HG03342 (cell line): Measurements from ENCODE around the gene RNF144B.
"Not testable (repeated sequence)": the region's sequence is repeated elsewhere in the genome, so short reads cannot be mapped to it uniquely, and the experiment has no call there.

ENCODE experiments used
- ATAC-seq: cut with Tn5 transposase; IDR thresholded peaks from one replicate; pipeline ENCODE4 v1.9.1; 2021; ENCODE audit warnings: mild to moderate bottlenecking, moderate library complexity; ENCODE audit not compliant: unreplicated experiment

The RNF144B gene

GRCh38 chr6:18387061-18387721 lies at the start of gene RNF144B:
RNF144B (plus strand) TSS chr6:18387350; CDS start chr6:18399535, 12,185 bp downstream.
- peak; percentile 76 for ATAC-seq

GRCh38 chr6:18339599-18339998 lies 47.6 kb upstream of the RNF144B start:
- no peak for ATAC-seq

GRCh38 chr6:18340781-18341551 lies 46.2 kb upstream of the RNF144B start:
- ATAC-seq = no peak

- no peak for ATAC-seq
These were observed 44.9 kb upstream of the RNF144B start for GRCh38 chr6:18342223-18342622.

- no peak for ATAC-seq
These were observed 43.4 kb upstream of the RNF144B start for GRCh38 chr6:18343741-18344140.

GRCh38 chr6:18347021-18347577 lies 40.1 kb upstream of the RNF144B start:
- no peak for ATAC-seq

- no peak for ATAC-seq
These were observed 39.3 kb upstream of the RNF144B start for GRCh38 chr6:18347866-18348265.

- ATAC-seq = no peak
These were observed 37.8 kb upstream of the RNF144B start for GRCh38 chr6:18349386-18349785.

- no peak for ATAC-seq
These were observed 36.9 kb upstream of the RNF144B start for GRCh38 chr6:18350271-18350670.

GRCh38 chr6:18350712-18351111 lies 36.4 kb upstream of the RNF144B start:
- ATAC-seq = no peak

- ATAC-seq = no peak
These were observed 35.1 kb upstream of the RNF144B start for GRCh38 chr6:18352001-18352400.

- no peak for ATAC-seq
These were observed 34.3 kb upstream of the RNF144B start for GRCh38 chr6:18352842-18353241.

GRCh38 chr6:18353251-18353650 lies 33.9 kb upstream of the RNF144B start:
- no peak for ATAC-seq

GRCh38 chr6:18357546-18357945 lies 29.6 kb upstream of the RNF144B start:
- ATAC-seq = not testable (repeated sequence)

GRCh38 chr6:18359237-18359885 lies 27.8 kb upstream of the RNF144B start:
- peak; percentile 95 for ATAC-seq

GRCh38 chr6:18360188-18360587 lies 27.0 kb upstream of the RNF144B start:
- no peak for ATAC-seq

GRCh38 chr6:18362058-18362561 lies 25.0 kb upstream of the RNF144B start:
- ATAC-seq = no peak

- ATAC-seq = no peak
These were observed 23.4 kb upstream of the RNF144B start for GRCh38 chr6:18363746-18364145.

GRCh38 chr6:18364561-18364960 lies 22.6 kb upstream of the RNF144B start:
- not testable (repeated sequence) for ATAC-seq

- no peak for ATAC-seq
These were observed 19.8 kb upstream of the RNF144B start for GRCh38 chr6:18367371-18367770.
